HPDE6-E6E7 (cell line): Measurements from ENCODE around the gene STRN4.

ENCODE experiments used
- DNase-seq: peaks from one replicate; pipeline ENCODE4 v3.0.0; 2011; ENCODE audit warnings: missing footprints; ENCODE audit errors: extremely low spot score

STRN4 gene

GRCh38 chr19:46726551-46726950, 19.7 kb downstream of the STRN4 start:
- no peak for DNase-seq

- DNase-seq, result no peak
Observed at GRCh38 chr19:46725859-46726393, 20.3 kb downstream of the STRN4 start.

- DNase-seq, result no peak
Observed at GRCh38 chr19:46725036-46725820, 21.0 kb downstream of the STRN4 start.

GRCh38 chr19:46724468-46724867, 21.8 kb downstream of the STRN4 start:
- no peak for DNase-seq

- no peak for DNase-seq
Observed at GRCh38 chr19:46723471-46723870, 22.8 kb downstream of the STRN4 start.

GRCh38 chr19:46723023-46723461, 23.2 kb downstream of the STRN4 start:
- DNase-seq, result no peak

- DNase-seq, result no peak
Observed at GRCh38 chr19:46722421-46723022, 23.7 kb downstream of the STRN4 start.

- DNase-seq, result no peak
Observed at GRCh38 chr19:46722004-46722380, 24.3 kb downstream of the STRN4 start.

GRCh38 chr19:46721269-46722003, 24.8 kb downstream of the STRN4 start:
- DNase-seq, result no peak

- no peak for DNase-seq
Observed at GRCh38 chr19:46720503-46721239, 25.6 kb downstream of the STRN4 start.

- DNase-seq, result no peak
Observed at GRCh38 chr19:46719629-46720502, 26.4 kb downstream of the STRN4 start.

GRCh38 chr19:46718934-46719622, 27.2 kb downstream of the STRN4 start:
- no peak for DNase-seq

- peak; percentile 66 for DNase-seq
Observed at GRCh38 chr19:46718157-46718933, 27.9 kb downstream of the STRN4 start.

GRCh38 chr19:46717716-46718143, 28.5 kb downstream of the STRN4 start:
- no peak for DNase-seq

- DNase-seq, result peak; percentile 81
Observed at GRCh38 chr19:46717034-46717715, 29.1 kb downstream of the STRN4 start, which contains the start of gene PRKD2. Gene PRKD2 (minus strand): TSS chr19:46717114. CDS start chr19:46716370, 744 bp downstream.

GRCh38 chr19:46716672-46717033, 29.6 kb downstream of the STRN4 start:
- no peak for DNase-seq

GRCh38 chr19:46715975-46716671, 30.1 kb downstream of the STRN4 start:
- no peak for DNase-seq

- no peak for DNase-seq
Observed at GRCh38 chr19:46715620-46715974, 30.7 kb downstream of the STRN4 start.
